GM19468 (cell line): ENCODE data around the gene SORL1.
A peak's percentile ranks its signal among the peaks of the same experiment; 100 is the strongest.
"Not testable (repeated sequence)": the region's sequence is repeated elsewhere in the genome, so short reads cannot be mapped to it uniquely, and the experiment has no call there.

Experiments used
- ATAC-seq: cut with Tn5 transposase; IDR thresholded peaks from one replicate; pipeline ENCODE4 v1.9.1; 2021; ENCODE audit warnings: mild to moderate bottlenecking, moderate library complexity, moderate number of reproducible peaks; ENCODE audit not compliant: unreplicated experiment; ENCODE audit errors: extremely low read depth

SORL1 gene

GRCh38 chr11:121471167-121471566 is 19.1 kb downstream of the SORL1 start:
- ATAC-seq: no peak

GRCh38 chr11:121472312-121472711 is 20.2 kb downstream of the SORL1 start:
- ATAC-seq: no peak

GRCh38 chr11:121473064-121473777 is 21.1 kb downstream of the SORL1 start:
- ATAC-seq: no peak

- no peak for ATAC-seq
These were observed 22.6 kb downstream of the SORL1 start for GRCh38 chr11:121474680-121475079.

GRCh38 chr11:121476379-121477032 is 24.4 kb downstream of the SORL1 start:
- no peak for ATAC-seq

- no peak for ATAC-seq
These were observed 26.2 kb downstream of the SORL1 start for GRCh38 chr11:121478226-121478894.

GRCh38 chr11:121478895-121479697 is 27.0 kb downstream of the SORL1 start:
- ATAC-seq: no peak

GRCh38 chr11:121479698-121480238 is 27.7 kb downstream of the SORL1 start:
- ATAC-seq: no peak

- ATAC-seq: not testable (repeated sequence)
These were observed 29.5 kb downstream of the SORL1 start for GRCh38 chr11:121481484-121482230.

GRCh38 chr11:121482231-121483129 is 30.4 kb downstream of the SORL1 start:
- peak; percentile 84 for ATAC-seq

- ATAC-seq: no peak
These were observed 31.8 kb downstream of the SORL1 start for GRCh38 chr11:121483805-121484480.

- ATAC-seq: no peak
These were observed 33.1 kb downstream of the SORL1 start for GRCh38 chr11:121485216-121485615.

GRCh38 chr11:121486054-121486453 is 33.9 kb downstream of the SORL1 start:
- no peak for ATAC-seq

- ATAC-seq: no peak
These were observed 35.1 kb downstream of the SORL1 start for GRCh38 chr11:121487191-121487590.

GRCh38 chr11:121488170-121488569 is 36.1 kb downstream of the SORL1 start:
- no peak for ATAC-seq

- no peak for ATAC-seq
These were observed 36.5 kb downstream of the SORL1 start for GRCh38 chr11:121488641-121489040.

GRCh38 chr11:121489823-121490222 is 37.7 kb downstream of the SORL1 start:
- no peak for ATAC-seq
